Brain pericyte (primary cell): ENCODE results near the gene CST7.

ENCODE experiments used
- DNase-seq: peaks from one replicate; pipeline ENCODE4 v3.0.0-alpha.2; 2012; ENCODE audit warnings: low read depth, low spot score

The CST7 gene

DNA sequence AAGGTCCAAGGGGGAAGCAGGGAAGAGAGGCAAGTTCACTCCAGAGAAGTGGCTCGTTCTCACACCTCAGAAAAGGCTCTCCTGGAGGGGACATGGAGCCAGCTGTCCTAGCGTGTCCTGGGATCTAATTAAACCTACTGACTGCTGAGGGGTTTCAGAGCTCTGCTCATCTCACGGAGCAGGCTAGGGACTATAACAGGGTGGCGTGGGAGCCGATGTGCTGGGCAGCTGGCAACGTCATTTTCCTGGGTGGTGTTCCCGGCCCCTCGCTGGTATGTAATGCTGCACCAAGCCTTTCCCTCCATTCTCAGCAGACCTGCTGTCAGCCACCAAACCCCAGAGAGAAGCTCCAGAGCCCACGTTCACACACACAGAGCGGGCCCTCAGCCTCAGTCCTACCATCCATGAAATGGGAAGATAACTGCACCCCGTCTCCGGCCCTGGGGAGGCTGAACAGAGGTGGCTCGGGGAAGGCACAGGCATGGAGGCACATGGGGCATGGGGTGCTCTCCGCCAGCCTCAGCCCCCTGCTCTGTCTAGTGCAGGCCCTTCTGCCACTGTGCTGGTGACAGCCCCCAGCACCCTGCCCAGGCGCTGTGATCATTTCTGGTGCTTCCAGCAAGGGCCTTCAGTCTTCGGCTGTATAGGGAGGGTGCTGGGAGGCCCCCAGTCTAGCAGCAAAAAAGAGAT lies 1.9 kb downstream of the CST7 start:
- no peak for DNase-seq

DNA sequence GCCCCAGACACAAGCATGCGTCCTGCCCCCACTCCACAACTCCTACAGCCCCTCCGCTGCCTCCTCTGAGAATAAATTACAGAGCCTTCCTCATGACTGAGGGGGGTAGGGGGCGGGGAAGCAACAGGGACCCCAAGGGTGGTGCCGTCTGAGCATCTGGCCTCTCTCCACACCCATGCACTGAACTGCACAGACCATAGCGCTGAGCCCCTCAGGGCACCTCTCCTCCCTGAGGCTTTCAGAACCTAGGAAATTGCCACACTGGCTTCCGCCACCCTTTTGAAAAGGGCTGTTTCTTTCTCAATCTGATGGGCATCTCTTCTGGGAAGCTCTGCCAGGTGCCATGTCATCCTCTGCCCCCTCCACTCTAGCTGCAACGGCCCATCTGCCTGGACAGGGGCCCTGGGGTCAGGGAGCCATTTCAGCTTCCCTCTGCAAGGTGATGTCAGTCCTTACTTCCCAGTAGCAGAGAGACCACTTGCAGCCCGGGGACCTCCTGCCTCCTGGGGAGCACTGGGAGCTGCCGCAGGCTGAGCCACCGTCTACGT lies 2.5 kb downstream of the CST7 start:
- DNase-seq, result no peak

DNA sequence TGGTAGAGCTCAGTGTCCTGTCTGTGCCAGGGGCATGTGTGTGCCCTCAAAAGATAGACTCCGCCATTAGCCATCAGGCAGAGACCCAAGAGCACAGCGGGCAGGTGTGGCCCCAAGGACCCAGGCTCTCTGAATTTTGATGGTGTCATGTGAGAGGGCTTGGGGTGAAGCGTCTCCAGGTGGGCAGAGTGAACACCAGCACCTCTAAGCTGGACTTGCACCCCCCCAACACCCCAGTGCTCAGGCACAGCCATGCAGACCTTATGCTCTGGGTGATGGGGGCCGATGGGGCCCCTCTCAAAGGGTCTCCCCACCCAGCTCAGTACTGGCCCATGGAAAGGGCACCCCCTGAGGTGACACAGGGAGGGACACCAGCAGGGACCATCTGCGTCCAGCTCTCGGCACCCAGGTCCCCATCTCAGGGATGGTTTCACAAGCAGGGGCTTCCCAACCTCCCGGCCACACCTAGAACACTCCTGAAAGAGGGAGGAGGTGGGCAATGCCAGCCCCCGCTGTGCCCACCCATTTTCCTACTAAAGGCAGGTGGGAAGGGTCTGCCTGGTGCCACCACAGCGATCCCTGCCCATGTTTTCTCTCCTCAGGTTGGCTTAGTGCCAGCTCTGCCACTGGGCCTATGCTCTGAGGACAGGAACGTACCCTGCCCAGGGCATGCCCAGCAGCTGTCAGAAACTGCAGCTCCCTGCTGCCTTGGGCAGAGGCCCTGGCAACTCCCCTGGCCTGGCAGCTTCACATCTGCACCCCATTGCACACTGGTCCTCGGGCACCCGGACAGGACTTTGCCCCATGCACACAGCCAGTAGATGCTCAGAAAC lies 3.5 kb downstream of the CST7 start:
- DNase-seq, result no peak

DNA sequence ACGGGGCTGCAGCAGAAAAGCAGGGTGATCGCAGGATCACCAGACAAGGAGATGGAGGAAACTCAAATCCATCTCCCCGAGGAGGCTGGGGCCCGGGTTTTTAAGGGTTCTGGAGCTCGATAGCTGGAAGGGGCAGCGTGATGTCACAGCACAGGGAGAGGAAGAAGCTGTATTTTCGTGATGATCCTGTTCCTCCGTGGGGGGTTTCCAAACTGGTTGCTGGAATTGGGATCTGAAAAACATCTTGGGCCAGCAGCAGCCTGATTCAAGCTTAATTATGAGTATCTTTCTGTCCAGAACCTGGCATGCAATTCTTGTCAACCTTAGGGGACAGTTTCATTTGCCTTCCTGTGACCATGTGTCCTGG lies 4.1 kb downstream of the CST7 start:
- DNase-seq, result no peak

DNA sequence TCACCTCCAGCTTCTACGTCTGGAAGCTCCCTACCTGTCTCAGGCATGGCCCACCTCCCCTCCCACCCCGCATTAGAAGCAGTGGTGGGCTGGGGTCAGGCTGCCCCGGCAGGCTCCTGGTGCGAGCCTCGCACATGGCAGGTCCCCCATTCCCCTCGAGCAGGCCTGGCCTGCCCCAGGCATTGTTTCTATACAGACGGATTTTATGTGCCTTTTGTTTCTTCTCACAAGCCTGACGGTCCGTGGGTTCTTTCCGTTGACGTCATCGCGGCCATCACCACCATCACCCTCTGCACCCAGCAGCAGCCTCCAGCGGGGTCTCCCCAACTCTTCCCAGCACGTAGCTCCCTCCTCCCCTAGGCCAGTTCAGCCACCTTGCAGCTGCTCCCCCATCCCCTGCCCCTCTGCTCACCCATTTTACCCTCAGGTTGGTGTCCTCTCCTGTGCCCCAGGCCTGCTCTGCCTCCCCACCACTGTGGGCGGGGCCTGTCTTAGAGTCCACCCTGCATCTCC lies 4.6 kb downstream of the CST7 start:
- no peak for DNase-seq

DNA sequence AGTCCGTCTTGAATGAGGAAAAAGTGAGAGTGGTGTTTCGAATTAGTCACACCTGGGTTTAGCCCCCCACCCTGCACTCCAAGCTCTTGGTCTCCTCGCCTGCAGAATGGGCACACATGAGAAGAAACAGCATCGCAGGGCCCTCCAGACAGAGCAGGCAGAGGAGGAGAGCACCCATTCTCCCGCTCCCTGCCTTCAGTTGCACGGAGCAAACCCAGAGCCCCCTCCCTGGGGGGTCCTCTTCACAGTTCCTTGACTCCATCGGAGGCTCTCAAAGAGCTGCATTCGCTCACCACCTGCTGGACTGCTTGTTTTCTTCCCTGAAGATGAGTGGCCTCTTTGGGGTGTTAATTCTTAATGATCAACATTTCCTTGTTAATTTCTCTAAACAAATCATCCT lies 5.1 kb downstream of the CST7 start:
- DNase-seq, result no peak

DNA sequence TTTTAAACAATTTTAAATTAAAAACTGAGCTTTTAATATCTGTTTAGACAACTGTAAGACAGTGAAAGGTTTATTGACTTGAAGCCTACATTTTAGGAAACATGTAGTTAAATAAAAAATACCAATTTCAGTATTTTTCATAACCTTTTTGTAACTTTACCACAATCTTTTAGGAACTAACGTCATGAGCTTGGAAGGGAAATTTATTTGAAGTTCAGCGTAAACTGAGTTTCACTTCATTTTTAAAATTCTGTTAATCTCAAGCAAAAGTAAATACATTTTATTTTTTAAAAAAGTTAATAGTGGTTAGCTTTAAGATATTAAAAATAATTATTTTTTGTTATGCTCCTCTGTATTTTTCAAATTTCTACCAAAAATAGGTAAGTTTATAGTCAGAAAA lies 5.5 kb downstream of the CST7 start:
- DNase-seq, result no peak

DNA sequence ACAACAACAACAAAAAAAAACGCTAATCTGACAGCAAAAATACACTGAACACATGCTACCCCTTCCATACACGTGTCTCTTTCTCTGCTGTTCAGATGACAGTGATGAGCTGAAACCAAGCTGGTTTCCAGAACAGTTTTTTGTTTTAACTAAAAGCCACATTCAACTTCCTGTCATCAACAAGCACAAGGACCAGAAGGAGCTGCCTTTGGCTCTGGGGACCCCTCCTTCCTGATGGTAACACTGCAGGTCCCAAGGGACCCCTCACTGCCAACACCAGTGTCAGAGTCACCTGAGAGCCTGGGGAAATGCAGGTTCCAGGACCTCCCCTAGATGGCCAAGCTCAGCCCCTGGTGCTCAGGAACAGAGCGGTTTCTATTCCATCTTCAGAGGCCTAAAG lies 6.0 kb downstream of the CST7 start:
- no peak for DNase-seq

DNA sequence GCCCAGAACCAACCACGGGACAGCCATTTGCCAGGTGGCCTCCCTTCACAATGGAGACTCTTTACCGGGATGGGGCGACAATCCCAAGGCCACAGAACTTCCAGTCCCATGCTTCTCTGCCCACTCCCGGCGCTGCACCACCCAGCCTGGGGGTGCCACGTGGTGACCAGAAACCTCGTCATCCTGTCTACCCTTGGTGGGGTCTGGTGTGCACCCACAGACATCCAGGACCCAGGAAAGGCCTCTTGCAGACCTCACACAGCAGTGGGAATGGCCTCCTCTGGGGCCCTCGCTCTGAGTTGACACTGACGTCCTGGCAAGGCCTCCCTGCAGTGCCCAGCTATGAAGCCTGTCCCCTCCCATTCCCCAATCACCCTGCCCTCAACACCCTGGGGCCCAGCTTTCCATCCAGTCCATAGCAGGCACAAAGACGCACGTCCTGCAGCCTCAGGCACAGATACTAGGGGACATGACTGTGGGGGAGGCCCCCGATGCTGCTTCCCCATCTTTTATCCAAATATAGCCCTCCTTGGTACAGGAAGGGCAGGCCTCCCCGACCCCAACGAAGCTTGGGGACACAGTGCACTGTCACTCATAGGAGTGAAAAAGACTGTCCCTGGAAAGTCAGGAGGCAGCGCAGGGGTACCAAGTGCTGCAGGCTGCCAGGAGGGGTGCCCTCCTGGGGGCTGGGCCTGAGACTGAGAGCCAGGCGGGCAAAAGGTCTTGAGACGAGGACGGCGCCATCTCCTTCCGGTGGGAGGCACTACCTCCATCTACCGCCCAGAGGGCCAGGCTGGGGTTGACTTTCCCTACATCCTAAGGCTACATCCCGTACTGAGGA lies 7.2 kb downstream of the CST7 start:
- DNase-seq, result no peak

DNA sequence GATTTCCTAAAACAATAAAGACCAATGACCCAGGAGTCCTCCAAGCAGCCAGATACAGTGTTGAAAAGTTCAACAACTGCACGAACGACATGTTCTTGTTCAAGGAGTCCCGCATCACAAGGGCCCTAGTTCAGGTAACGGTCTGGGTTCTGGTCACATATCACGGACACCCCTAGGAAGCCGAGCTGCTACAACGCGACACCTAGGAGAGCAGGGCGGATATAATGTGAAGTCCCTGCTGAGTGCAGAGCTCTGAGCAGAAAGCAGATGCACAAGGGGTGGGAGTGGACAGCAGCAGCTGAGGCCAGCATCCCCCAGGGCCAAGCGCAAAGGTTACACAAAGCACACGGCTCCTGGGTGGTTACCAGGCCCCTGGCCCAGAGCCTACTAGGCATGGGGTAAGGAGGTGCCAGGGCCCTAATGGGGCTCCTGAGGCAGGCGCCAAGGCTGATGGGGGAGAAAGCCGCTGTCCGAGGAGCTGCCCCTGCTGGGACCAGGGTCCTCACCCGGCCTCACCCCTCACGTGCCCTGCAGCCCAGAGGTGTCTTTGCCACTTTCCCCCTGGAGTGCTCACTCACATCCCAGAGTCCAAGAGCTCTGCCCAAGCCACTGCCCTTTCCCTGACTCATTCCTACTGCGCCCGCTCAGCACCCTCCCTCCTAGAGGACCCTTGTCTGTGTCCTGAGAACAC lies 8.4 kb downstream of the CST7 start:
- no peak for DNase-seq

DNA sequence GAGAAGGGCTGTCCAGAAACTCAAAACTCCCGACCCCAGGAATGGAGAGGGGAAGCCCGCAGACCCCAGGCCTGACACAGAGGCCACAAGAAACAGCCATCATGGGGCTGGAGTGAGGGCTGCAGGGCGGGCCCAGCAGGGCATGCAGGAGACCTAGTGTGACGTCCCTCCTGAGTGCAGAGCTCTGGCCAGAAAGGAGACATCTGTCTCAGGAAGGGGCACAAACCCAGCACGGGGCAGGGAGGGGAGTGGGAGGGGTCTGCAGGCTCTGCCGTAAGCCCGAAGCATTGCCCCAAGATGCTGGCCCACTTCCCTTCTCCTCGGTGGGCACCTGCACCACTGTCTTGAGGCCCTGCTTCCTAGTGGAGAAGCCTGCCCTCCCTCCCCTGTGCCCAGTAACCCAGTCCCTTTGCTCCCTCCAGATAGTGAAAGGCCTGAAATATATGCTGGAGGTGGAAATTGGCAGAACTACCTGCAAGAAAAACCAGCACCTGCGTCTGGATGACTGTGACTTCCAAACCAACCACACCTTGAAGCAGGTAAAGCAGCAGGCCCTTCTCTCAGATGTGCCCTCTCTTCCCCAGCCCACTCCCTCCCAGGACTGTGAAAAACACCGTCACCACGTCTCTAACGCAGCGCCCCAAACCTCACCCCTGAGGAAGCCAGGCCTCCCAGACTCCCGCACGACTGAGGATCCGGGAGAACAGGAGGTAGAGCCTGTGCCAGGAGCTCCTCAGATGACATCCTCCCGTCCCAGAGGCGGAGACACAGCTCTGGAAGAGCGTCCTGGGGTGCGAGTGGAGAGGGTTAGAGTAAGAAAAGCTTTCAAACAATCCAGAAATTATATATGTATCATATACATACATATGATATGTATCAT lies 9.7 kb downstream of the CST7 start:
- no peak for DNase-seq

DNA sequence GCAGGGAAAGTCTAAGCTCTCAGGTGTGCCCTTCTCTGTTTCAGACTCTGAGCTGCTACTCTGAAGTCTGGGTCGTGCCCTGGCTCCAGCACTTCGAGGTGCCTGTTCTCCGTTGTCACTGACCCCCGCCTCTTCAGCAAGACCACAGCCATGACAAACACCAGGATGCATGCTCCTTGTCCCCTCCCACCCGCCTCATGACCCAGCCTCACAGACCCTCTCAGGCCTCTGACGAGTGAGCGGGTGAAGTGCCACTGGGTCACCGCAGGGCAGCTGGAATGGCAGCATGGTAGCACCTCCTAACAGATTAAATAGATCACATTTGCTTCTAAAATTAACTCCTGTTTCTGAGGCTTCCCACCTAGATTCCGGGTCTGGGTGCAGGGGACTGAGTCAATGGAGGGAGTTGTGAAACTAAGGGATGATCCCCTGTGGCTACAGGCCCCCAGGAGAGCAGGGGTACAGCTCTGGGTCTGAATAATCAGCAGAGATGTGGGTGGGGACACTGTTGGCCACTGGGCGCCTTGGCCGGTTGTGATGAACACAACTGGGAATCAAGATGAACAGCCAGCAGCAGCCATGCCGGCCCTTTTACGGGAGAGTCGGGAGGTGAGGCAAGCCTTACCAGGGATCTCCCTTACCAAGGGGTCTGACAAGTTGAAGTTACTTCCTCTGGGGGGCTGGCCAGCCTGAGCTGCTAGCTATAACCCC lies 10.7 kb downstream of the CST7 start:
- DNase-seq, result no peak

DNA sequence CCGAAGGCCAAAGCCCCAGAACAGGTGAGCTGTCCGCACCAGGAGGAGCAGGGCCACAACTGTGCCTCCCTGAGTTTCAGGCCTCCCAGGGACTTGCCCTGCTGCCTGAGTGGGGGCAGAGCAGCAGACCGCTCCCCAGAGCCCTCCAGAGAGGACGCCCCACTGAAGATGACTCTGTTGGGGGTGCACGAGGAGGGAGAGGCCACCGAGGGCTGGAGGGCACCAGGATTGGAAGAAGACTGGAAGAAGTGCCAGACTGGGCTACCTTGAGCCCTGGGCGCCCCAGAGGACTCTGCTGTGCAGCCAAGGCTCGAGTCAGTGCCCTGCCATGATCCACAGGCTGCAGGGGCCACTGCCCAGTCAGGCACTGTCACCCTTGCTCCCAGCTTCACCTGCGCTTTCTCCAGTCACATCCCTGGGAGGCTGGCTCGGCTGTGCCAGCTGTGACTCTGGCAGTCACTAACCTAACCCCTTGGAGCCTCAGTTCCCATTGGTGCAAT lies 11.3 kb downstream of the CST7 start:
- no peak for DNase-seq

DNA sequence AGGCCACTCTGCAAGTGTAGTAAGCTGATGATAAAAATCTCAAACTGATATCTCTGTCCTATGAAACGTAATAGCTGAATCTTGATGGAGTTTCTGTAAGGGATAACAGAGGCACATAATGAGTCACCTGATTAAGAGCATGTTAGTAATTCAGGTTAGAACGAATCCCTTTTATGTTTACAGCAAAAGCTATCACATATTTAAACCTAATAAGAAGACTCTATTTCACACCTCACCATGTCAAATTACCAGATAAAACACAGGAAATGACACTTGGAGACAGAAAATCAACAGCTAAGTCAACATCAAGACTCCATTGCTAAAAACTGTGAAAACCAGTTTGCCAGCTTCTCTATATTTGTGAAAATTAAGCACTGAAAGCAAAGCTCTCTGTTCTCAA lies 11.8 kb downstream of the CST7 start:
- no peak for DNase-seq

DNA sequence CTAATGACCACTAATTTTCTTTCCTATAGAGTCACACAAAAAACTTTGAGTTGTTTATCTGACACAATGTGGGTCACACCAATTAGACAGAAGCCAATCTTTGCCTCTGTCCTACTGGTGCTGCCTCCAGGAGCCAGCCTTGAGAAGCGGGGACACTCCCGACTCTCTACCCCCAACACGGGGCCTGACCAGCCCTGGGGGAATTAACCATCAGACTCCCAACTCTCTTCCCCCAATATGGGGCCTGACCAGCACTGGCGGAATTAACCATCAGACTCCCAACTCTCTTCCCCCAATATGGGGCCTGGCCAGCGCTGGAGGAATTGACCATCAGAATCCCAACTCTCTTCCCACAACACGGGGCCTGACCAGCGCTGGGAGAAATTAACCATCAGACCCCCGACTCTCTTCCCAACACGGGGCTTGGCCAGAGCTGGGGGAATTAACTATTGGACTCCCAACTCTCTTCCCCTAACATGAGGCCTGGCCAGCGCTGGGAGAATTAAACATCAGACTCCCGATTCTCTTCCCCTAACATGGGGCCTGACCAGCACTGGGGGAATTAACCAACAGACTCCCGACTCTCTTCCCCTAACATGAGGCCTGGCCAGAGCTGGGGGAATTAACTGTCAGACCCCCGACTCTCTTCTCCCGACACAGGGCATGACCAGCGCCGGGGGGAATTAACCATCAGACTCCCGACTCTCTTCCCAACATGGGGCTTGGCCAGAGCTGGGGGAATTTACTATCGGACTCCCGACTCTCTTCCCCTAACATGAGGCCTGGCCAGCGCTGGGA lies 12.5 kb downstream of the CST7 start:
- no peak for DNase-seq

DNA sequence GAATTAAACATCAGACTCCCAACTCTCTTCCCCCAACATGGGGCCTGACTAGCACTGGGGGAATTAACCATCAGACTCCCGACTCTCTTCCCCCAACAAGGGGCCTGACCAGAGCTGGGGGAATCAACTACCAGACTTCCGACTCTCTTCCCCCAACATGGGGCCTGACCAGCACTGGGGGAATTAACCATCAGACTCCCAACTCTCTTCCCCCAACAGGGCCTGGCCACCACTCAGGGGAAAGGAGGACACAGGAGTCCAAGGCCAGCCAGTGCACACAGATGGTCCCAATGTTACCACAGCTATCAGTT lies 13.1 kb downstream of the CST7 start:
- DNase-seq, result no peak

DNA sequence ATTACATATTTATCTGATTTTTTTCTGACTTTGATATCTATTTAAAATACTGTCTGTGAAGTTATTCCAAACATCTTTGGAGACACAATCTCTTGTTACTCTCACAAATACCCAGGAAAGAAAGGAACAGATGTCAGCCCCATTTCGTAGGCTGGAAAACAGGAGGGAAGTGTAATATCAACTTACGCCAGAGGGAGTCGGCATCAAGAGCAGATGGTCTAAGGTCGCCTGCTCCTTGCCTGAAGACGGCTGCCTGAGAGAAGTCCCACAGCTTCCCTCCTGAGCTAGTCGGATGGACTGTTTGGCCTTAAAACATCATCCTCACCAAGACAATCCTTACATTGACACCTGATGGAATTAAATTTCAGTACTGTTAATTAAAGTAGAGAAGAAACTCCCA lies 13.4 kb downstream of the CST7 start:
- DNase-seq, result no peak

DNA sequence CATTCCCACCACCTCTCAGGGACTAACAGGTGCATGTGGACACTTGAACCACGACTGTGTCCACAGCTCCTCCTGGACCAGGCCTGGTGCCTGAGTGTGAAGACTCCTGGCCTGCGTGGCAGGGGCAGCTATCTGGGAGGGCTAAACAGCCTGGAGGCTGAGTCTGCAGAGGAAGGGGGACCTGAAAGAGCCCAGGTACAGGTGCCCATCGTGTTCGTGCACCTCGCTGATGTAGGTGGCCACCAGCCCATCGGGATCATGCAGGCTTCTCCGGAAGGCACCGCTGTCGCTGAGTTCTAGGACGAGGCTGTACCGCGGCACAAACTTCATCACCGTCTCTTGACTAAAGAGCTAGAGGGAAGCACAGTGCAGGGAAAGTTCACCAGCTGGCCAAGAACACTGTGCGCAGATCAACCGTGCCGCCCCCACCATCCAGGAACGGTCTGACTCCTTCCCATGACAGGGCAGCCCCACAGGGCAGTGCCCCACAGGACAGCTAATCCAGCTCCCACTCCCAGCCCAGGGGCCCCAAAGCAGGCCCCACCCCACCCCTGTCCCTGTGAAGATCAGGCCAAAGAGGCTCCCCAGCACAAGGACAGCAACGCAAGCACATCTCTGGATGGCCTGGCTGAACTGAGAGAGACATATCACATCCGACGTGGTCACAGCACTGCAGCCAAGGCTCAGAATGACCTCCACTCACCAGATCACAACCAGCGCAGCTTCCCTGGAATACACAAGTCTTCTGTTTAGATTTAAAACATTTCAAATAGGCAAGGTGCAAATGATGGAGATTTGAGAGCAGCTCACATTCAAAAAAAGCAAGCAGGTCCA lies 14.8 kb downstream of the CST7 start:
- DNase-seq, result no peak
